Measurements from ENCODE around the gene LRRC4C. TPM values are rescaled to one million over a fixed set of nuclear protein-coding genes. Genes with fewer than 3 reads are reported as not detected.

Gene LRRC4C
- total RNA-seq, 1 experiment from 2014 or later = 0.72 TPM

- TF ChIP-seq JAZF1 (CRISPR knock-in tag; IDR thresholded peaks at IDR 0.05) = no peak
- no peak for TF ChIP-seq AR (CRISPR knock-in tag; IDR thresholded peaks at IDR 0.05)
- TF ChIP-seq, protein P1, sequence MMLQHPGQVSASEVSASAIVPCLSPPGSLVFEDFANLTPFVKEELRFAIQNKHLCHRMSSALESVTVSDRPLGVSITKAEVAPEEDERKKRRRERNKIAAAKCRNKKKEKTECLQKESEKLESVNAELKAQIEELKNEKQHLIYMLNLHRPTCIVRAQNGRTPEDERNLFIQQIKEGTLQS (CRISPR knock-in tag; conservative IDR thresholded peaks at IDR 0.05) = no peak
- TF ChIP-seq NR3C1 (CRISPR knock-in tag; conservative IDR thresholded peaks at IDR 0.05; ENCODE audit: low read depth) = no peak
- TF ChIP-seq ZNF138 (CRISPR knock-in tag; conservative IDR thresholded peaks at IDR 0.05) = no peak
Observed at GRCh38 chr11:41119484-41119883, 340.0 kb downstream of the LRRC4C start (continued).

DNA sequence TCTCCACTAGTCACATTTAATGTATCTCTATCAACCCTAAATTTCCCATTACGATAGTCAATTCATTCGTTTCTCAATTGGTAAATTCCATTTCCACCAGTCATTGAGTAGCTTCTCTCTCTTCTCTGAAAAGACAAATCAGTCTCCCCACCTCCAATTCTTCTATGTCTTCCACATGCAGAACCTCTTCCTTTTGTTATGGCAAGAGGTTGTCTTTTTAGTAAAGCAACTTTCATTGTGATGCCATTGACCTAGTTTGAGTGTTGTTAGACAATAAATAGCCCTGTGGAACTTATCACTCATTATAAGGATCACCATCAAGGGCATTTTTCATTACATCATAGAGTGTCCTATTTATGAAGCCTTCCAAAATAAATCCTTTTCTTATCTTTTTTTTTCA is 340.9 kb downstream of the LRRC4C start:
- no peaks in the 10 kb centered on the region for H3K27me3 Mint-ChIP-seq (ENCODE audit: low read depth)
- H3K4me1 Mint-ChIP-seq = peaks cover 62% of the 10 kb centered on the region
- peak overlapping the region; percentile 80; the same call in 1 of the 2 replicates for H3K27ac Mint-ChIP-seq
- ATAC-seq (no peak), DNase-seq (ENCODE audit: low spot score) (no peak)
- TF ChIP-seq, protein P2, sequence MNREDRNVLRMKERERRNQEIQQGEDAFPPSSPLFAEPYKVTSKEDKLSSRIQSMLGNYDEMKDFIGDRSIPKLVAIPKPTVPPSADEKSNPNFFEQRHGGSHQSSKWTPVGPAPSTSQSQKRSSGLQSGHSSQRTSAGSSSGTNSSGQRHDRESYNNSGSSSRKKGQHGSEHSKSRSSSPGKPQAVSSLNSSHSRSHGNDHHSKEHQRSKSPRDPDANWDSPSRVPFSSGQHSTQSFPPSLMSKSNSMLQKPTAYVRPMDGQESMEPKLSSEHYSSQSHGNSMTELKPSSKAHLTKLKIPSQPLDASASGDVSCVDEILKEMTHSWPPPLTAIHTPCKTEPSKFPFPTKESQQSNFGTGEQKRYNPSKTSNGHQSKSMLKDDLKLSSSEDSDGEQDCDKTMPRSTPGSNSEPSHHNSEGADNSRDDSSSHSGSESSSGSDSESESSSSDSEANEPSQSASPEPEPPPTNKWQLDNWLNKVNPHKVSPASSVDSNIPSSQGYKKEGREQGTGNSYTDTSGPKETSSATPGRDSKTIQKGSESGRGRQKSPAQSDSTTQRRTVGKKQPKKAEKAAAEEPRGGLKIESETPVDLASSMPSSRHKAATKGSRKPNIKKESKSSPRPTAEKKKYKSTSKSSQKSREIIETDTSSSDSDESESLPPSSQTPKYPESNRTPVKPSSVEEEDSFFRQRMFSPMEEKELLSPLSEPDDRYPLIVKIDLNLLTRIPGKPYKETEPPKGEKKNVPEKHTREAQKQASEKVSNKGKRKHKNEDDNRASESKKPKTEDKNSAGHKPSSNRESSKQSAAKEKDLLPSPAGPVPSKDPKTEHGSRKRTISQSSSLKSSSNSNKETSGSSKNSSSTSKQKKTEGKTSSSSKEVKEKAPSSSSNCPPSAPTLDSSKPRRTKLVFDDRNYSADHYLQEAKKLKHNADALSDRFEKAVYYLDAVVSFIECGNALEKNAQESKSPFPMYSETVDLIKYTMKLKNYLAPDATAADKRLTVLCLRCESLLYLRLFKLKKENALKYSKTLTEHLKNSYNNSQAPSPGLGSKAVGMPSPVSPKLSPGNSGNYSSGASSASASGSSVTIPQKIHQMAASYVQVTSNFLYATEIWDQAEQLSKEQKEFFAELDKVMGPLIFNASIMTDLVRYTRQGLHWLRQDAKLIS (CRISPR knock-in tag; IDR thresholded peaks at IDR 0.05; ENCODE audit: borderline replicate concordance) = no peak
- TF ChIP-seq PREB (CRISPR knock-in tag; IDR thresholded peaks at IDR 0.05; ENCODE audit: borderline replicate concordance) (no peak), FOXK1 (CRISPR knock-in tag; IDR thresholded peaks at IDR 0.05) (no peak)
- TF ChIP-seq, protein P3, sequence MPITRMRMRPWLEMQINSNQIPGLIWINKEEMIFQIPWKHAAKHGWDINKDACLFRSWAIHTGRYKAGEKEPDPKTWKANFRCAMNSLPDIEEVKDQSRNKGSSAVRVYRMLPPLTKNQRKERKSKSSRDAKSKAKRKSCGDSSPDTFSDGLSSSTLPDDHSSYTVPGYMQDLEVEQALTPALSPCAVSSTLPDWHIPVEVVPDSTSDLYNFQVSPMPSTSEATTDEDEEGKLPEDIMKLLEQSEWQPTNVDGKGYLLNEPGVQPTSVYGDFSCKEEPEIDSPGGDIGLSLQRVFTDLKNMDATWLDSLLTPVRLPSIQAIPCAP (CRISPR knock-in tag; IDR thresholded peaks at IDR 0.05) = no peak
- POLR2A ChIA-PET = interaction anchor here (0.6 kb wide), 1 partner anchor 12 kb away, joined by 3 read pairs; no protein-coding TSS in a partner anchor
- 0 out of 2 replicates have a peak, but pooled peaks cover under 1% of the 10 kb centered on the region for H3K36me3 Mint-ChIP-seq
- peak overlapping the region; percentile 15 for H3K4me3 Mint-ChIP-seq
- 0 out of 2 replicates have a peak, but pooled peaks cover 6% of the 10 kb centered on the region for H3K9me3 Mint-ChIP-seq
- CTCF ChIA-PET = interaction anchor here (1.4 kb wide), 1 partner anchor 82 kb away, joined by 5 read pairs; no protein-coding TSS in a partner anchor

DNA sequence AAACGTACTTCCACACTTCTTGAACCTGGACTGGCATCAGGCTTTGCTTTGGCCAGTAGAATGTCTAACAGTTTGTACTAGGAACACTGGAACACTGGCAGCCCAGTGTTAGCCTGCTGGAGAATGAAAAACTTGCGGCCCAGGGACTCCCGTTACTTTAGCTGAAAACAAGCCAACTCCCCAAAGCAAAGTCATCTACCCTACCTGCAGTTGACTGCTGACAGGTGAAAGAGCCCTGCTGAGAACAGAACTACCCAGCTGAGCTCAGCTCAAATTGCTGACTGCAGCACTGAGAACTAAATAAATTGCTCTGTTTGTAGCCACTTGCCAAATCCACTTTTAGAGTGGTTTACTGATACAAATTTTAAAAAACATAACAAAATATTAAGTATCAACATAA is 342.5 kb downstream of the LRRC4C start:
- ChIA-PET CTCF (interaction anchor here (0.6 to 0.8 kb wide), 2 partner anchors 84 to 192 kb away, joined by 3 read pairs; no protein-coding TSS in a partner anchor), POLR2A (no interaction called here)
- peak; percentile 33 for DNase-seq (ENCODE audit: low spot score)
- TF ChIP-seq, protein P4, sequence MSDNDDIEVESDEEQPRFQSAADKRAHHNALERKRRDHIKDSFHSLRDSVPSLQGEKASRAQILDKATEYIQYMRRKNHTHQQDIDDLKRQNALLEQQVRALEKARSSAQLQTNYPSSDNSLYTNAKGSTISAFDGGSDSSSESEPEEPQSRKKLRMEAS (CRISPR knock-in tag; IDR thresholded peaks at IDR 0.05) = no peak
- TF ChIP-seq, protein P5, sequence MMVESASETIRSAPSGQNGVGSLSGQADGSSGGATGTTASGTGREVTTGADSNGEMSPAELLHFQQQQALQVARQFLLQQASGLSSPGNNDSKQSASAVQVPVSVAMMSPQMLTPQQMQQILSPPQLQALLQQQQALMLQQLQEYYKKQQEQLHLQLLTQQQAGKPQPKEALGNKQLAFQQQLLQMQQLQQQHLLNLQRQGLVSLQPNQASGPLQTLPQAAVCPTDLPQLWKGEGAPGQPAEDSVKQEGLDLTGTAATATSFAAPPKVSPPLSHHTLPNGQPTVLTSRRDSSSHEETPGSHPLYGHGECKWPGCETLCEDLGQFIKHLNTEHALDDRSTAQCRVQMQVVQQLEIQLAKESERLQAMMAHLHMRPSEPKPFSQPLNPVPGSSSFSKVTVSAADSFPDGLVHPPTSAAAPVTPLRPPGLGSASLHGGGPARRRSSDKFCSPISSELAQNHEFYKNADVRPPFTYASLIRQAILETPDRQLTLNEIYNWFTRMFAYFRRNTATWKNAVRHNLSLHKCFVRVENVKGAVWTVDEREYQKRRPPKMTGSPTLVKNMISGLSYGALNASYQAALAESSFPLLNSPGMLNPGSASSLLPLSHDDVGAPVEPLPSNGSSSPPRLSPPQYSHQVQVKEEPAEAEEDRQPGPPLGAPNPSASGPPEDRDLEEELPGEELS (CRISPR knock-in tag; IDR thresholded peaks at IDR 0.05) = peak; percentile 47; the same call in 1 of the 2 replicates
- Mint-ChIP-seq H3K27me3 (ENCODE audit: low read depth) (no peaks in the 10 kb centered on the region), H3K9me3 (0 out of 2 replicates have a peak, but pooled peaks cover 3% of the 10 kb centered on the region), H3K36me3 (no peaks in the 10 kb centered on the region), H3K4me1 (peaks cover 72% of the 10 kb centered on the region), H3K27ac (peak overlapping the region; percentile 71; the same call in 1 of the 2 replicates), H3K4me3 (peak overlapping the region; percentile 26)
- ATAC-seq = peak; percentile 93
